ENCODE results near the gene TERF2IP.

The TERF2IP gene, protein sequence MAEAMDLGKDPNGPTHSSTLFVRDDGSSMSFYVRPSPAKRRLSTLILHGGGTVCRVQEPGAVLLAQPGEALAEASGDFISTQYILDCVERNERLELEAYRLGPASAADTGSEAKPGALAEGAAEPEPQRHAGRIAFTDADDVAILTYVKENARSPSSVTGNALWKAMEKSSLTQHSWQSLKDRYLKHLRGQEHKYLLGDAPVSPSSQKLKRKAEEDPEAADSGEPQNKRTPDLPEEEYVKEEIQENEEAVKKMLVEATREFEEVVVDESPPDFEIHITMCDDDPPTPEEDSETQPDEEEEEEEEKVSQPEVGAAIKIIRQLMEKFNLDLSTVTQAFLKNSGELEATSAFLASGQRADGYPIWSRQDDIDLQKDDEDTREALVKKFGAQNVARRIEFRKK

DNA sequence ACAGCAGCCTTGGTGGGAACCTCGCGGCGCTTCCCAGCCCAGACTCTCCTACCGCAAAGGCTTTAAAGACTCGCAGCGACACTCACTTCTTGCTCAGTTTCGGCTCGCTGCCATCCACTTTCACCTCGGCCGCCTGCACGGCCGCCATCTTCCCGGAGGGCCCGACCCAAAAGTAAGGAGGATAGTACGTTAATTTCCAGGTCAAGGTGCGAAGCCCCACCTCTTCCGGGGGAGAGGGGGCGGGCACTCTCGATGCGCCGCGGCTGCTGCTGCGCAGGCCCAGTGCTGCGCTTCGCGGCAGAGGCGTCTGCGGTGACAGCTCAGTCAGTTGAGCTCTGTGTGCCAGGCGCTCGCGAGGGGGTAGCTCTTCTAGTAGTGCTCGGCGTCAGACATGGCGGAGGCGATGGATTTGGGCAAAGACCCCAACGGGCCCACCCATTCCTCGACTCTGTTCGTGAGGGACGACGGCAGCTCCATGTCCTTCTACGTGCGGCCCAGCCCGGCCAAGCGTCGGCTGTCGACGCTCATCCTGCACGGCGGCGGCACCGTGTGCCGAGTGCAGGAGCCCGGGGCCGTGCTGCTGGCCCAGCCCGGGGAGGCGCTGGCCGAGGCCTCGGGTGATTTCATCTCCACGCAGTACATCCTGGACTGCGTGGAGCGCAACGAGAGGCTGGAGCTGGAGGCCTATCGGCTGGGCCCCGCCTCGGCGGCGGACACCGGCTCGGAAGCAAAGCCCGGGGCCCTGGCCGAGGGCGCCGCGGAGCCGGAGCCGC, at the start of gene TERF2IP, which contains the start of gene KARS1:
TERF2IP (plus strand) TSS at position 282 of the 773 bp plus-strand sequence; CDS start at position 392, 110 bp downstream.
KARS1 (minus strand) TSS at position 174 of the 773 bp plus-strand sequence; CDS start at position 148, 26 bp downstream.
- in situ Hi-C loops (cut with HindIII; ENCODE audit: low pct_ligation_motif_present, low pct_unique_long_range_greater_than_20kb, low sequenced_read_pairs): no loop called here
- peak; percentile 96 for DNase-seq

DNA sequence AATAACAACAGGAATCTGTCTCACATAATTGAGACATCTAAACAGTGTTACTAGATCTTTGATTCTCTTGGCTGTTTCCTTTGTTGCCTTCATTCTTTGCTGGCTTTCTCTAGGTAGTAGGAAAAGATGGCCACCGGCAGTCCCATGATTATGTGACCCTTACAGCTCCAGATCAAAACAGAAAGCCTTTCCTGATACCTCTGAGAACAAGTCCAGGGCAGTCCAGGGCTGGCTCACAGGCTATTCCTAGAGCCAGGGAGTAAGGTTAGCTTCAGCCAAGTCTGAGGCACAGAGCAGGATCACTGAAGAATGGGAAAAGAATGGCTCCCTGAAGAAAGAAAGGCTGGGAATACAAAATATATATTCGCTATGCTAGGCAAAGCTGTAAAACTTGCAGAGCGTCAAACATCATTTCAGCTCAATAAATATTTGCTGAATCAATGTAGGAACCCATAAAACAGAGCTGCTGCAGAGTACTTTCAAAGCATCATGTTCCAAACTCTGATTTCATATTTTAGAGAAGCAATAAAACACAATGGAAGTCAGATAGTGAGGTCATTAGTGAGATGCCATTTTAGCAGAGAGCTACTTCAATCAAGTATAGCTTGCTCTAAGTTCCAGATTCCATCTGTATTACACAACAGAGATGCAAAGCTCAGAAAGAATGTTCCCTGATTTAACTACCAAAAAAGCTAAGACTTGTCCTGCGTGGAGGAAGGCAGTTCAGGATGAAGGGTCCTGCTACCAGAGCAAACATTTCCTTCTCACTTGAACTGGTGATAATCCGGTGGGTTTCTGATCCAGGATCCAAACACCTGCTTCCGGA, 47.9 kb upstream of the TERF2IP start:
- in situ Hi-C loops (cut with HindIII; ENCODE audit: low pct_ligation_motif_present, low pct_unique_long_range_greater_than_20kb, low sequenced_read_pairs): no loop called here

DNA sequence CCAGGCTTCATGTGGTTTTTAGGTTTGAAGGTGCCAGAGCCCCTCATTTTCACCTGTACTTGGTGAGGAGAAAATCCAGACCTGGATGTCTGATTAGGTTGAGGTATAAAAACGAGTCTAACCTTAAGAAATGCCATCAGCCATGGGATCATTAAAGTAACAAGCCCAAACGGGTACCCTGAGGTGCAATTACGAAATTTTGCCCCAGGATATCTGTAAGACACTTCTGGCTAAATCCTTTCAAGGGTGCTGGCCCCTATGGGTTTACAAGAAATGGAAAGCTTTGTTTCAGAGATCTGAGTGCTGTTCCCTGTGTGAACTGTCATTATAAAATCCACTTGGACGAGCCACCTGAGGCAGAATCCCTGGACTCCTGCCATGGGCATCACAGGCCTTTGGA, 44.3 kb upstream of the TERF2IP start:
- DNase-seq: no peak
- in situ Hi-C loops (cut with HindIII; ENCODE audit: low pct_ligation_motif_present, low pct_unique_long_range_greater_than_20kb, low sequenced_read_pairs): no loop called here

More for the DNA sequence above, 47.9 kb upstream of the TERF2IP start:
- no peak for DNase-seq

DNA sequence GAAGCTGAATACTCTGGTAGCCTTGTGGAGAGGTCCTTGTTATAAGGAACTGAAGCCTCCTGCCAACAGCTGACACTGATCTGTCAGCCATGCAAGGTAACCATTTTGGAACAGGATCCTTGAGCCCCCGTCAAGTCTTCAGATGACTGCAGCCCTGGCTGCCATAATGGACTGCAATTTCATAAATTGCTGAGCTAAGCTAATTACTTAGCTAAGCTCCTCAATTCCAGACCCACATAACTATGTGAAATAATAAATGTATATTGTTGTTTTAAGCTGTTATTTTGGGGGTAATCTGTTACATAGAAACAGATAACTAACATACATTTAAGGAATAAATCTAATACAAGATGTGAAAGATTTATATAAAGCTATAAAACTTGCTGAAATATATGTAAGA, 41.1 kb upstream of the TERF2IP start:
- no peak for DNase-seq
- in situ Hi-C loops (cut with HindIII; ENCODE audit: low pct_ligation_motif_present, low pct_unique_long_range_greater_than_20kb, low sequenced_read_pairs): no loop called here

DNA sequence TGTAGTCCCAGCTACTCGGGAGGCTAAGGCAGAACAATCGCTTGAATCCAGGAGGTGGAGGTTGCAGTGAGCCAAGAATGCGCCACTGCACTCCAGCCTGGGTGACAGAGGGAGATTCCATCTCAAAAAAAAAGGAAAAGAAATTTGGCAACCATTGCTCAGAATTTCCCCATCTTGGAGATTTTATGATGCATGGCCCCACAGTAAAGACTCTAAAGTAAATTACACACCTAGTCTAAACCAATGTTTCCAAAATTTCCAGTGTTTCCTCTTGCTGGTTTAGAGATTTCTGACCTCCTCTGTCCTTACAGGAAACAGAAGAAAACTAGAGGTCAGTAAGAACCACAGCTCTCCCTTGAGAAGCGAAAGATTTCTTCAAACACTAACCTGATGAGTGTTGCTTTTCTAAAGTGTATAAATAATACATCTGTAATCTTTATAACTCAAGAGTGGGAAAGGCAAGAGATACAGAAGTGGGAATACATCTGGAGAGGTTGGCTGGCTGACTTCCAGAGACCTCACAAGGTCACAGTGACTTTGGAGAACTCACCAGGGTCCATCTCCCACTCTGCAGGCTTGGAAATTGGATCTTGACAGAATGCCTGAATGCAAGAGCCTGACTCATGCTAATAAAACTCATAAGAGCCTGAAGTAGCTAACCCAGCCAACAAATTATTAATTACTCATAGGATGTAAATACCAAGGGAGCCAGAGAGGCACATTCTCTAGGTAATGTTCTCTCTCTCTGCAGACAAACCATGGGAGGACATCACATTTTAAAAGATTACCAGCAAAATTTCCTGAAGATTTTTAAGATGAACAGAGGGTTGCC, 33.3 kb upstream of the TERF2IP start:
- in situ Hi-C loops (cut with HindIII; ENCODE audit: low pct_ligation_motif_present, low pct_unique_long_range_greater_than_20kb, low sequenced_read_pairs): no loop called here
- DNase-seq: peak; percentile 14

DNA sequence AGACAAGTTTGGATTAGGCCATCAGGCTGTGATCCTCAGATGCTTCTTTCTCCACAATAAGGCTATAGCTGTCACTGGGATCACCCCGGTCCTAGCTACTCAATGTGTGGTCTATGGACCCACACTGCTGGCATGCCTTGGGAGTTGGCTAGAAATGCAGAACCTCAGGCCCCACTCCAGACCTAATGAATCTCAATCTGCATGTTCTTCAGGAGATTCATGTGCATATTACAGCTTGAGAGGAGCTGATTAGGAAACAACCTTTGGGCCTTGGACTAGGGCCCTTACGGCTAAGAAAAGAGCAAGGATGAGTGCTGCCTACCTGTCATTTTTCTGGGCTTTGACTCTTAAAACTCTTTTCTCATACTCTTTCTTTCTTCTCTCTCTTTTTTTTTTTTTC, 32.0 kb upstream of the TERF2IP start:
- in situ Hi-C loops (cut with HindIII; ENCODE audit: low pct_ligation_motif_present, low pct_unique_long_range_greater_than_20kb, low sequenced_read_pairs): no loop called here
- no peak for DNase-seq

DNA sequence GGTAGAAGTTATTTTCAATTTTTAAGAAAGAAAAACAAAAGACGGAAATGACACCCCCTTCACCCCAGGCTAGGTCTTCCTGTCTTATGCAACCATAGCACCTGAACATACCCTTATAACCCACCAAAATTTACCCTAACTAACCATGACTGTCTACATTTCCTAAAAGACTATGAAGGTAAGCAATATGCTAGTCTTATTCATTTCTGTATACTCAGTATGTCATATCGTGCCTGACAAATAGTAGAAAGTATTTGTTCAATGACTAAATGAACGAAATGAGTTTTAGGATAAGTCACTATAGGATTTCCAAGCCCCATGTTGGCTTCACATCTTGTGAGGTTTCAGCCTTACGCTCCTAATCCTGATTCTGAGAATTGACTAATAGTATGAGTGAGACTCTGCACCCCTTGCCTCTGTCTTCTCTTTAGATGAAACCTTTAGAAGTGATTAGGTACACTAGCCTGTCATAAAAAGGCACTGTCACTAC, 31.0 kb upstream of the TERF2IP start:
- in situ Hi-C loops (cut with HindIII; ENCODE audit: low pct_ligation_motif_present, low pct_unique_long_range_greater_than_20kb, low sequenced_read_pairs): no loop called here

DNA sequence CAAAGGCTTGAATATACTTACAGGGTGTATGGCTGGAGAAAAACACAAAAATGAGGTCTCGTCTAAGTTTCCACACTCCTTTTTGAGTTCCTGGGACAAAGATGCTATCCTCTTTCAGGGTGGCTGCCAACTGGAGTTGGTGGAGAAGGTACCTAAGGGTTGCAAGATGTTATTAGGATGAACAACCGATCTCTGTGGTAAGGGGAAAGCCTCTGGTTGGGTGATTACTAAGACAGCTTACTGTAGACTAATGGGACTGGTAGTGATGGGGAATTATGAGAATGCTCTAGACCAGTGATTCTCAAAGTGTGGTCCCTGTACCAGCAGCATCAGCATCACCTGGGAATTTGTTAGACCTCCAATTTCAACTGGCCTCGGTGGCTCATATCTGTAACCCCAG, 30.5 kb upstream of the TERF2IP start:
- in situ Hi-C loops (cut with HindIII; ENCODE audit: low pct_ligation_motif_present, low pct_unique_long_range_greater_than_20kb, low sequenced_read_pairs): no loop called here
- no peak for DNase-seq

More for the DNA sequence above, 31.0 kb upstream of the TERF2IP start:
- DNase-seq: no peak

DNA sequence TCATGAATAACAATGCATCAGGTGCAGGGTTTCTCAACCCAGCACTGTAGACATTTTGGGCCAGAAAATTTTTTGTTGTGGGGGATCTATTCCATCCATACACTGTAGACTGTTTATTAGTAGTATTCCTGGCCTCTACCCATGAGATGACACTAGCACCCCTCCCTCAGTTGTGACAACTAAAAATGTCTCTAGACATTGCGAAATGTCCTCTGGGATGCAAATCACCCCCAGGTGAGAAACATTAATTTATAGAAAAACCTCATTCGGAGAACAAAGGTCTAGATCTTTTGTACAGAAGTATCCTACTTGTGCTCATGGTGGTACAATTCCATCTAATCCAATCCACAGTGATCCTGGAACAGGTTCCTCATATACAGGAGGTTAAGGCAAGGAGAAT, 28.8 kb upstream of the TERF2IP start:
- DNase-seq: no peak
- in situ Hi-C loops (cut with HindIII; ENCODE audit: low pct_ligation_motif_present, low pct_unique_long_range_greater_than_20kb, low sequenced_read_pairs): no loop called here

DNA sequence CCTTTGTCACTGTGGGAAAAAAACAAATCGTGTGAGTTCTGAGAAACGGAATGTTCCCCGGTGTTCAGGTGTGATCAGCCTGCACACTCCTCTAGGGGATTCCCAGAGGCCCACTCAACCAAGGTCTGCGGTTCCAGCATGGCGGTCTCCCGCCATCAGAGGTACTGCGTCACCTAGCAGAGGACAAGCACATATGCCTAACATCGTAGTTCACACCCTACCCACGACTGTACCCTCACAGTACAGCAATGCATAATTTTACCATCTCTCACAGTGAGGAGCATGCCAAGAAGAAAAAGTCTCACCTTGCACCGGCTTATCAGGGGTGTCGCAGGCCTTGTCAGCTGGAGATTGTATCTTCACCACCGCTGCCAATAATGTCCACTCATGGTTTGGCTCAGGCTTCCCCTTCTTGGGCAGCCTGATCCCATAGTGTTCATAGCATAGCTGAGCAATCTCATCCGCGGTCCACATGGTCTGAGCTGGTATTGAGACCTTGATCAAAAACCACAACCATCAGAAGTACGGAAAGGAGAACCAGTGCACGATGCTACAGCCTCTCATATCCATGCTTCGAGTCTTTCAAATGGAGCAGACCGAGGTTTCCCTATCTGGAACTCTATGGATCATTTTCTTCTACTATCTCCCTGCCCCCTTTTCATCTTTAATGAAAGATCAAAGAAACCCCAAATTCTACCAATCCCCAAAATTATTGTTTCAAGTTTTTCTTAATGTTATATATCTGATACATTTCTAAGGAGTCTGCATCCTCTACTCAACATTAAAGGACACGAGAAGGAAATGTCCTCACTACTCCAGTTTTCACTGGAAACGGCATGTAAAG, 27.0 kb upstream of the TERF2IP start:
- in situ Hi-C loops (cut with HindIII; ENCODE audit: low pct_ligation_motif_present, low pct_unique_long_range_greater_than_20kb, low sequenced_read_pairs): no loop called here

DNA sequence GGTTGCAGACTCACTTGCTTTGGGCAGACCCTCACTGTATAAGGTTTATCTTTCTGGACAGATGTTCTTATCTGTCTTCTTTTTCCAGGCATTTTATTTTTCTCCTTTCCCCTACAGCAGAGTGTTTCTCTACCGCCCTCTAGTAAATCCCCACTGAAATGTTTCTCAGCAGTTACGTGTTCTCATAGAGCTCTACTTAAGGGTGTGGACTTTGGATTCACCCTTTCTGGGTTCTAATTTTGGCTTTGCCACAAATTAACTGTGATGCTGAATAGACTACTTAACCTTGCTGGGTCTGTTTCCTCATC, 26.4 kb upstream of the TERF2IP start:
- in situ Hi-C loops (cut with HindIII; ENCODE audit: low pct_ligation_motif_present, low pct_unique_long_range_greater_than_20kb, low sequenced_read_pairs): no loop called here

More for the DNA sequence above, 27.0 kb upstream of the TERF2IP start:
- no peak for DNase-seq

DNA sequence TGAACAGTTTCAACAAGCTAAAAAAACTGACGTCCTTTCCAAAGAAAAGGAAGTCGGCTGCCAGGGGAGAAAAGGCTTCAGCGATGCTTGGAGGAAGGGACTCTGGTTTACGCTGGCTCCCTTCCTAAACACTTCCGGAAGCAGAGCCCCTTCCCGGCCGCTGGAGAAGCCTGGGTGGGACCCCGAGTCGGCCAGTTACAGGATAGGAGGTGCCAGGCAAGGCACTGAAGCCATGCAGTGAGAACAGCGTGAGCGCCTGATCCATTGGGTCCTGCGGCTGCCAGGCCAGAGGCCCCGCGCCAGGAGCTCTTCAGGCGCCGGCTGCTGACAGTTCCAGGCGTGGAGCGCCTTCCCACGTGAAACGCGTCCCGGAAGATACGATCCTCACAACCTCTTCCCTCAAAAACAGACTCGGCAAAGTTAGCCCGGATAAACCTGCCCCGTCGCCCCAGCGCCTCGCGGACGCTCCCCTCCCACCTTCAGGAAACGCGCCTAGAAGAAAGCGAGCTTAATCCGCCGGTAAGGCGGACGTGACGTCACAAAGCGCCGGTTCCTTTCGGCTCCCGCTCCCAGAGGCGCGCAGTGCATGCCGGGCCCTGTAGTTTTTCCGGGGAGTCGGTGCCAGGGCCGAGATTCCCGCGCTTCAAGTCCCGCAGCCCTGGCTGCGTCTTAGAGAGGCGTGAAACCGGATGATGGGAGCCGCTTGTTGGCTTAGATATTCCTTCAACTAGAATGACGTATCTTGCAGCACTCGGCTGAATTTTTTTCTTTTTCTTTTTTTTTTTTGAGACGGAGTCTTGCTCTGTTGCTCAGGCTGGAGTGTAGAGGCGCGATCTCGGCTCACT, 24.6 kb upstream of the TERF2IP start, which contains the start of gene ADAT1:
ADAT1 (minus strand) TSS at position 521 of the 845 bp plus-strand sequence. CDS start 2,482 bp downstream, outside the sequence.
- DNase-seq: peak; percentile 100
- in situ Hi-C loops (cut with HindIII; ENCODE audit: low pct_ligation_motif_present, low pct_unique_long_range_greater_than_20kb, low sequenced_read_pairs): no loop called here

More for the DNA sequence above, 26.4 kb upstream of the TERF2IP start:
- peak; percentile 57 for DNase-seq

DNA sequence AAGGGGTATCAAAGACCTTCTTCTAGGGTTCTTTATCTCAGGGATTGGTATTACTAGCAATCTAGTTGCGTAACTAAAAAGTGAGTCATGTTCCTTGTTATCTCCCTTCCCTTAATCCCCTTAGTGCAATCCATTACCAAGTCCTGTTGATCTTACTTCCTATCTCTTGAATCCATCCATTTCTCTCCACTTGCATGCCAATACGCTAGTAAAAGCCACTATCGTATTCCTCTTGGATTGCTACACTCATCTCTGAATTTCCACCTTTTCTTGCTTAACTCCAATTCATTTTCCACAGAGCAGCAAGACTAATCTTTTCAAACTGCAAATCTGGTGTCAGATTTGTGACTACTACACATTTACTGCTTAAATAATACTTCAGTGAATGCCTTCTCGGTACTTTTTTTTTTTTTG, 22.6 kb upstream of the TERF2IP start:
- peak; percentile 14 for DNase-seq
- in situ Hi-C loops (cut with HindIII; ENCODE audit: low pct_ligation_motif_present, low pct_unique_long_range_greater_than_20kb, low sequenced_read_pairs): no loop called here

DNA sequence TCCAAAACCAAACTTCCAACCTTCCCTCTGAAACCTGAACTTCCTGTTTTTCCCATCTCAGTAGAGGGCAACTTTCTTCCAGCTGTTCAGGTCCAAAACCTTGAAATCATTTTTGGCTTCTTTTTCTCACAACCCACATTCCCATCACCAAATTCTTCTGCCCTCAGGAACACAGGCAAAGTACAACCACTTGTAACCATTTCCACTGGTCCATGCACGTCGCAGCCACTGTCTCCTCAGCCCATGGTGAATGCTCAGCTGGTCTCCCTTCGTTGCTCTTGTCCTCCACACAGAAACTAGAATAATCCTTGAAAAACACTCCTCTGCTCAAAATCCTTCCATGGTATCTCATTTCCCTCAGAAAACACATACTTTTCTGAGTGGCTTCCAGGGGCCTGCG, 20.8 kb upstream of the TERF2IP start:
- in situ Hi-C loops (cut with HindIII; ENCODE audit: low pct_ligation_motif_present, low pct_unique_long_range_greater_than_20kb, low sequenced_read_pairs): no loop called here
- no peak for DNase-seq

DNA sequence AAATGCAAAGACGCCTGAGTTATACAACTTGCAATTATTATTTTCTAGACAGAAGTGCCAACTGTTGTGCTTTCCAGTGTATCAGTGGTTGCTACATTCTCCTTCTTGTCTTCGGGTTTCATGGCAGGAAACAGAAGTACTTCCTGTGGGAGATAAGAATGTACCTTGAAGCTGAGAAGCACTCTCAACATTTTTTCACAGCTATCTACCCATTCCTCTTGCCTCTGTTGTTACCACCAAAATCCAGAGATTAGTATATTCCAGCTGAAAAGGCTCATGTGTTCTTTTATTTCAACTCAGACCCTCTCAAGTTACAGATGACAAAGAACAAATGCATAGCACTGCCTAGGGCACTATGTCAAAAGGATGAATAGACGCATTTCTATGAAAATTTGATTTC, 19.7 kb upstream of the TERF2IP start:
- in situ Hi-C loops (cut with HindIII; ENCODE audit: low pct_ligation_motif_present, low pct_unique_long_range_greater_than_20kb, low sequenced_read_pairs): no loop called here

DNA sequence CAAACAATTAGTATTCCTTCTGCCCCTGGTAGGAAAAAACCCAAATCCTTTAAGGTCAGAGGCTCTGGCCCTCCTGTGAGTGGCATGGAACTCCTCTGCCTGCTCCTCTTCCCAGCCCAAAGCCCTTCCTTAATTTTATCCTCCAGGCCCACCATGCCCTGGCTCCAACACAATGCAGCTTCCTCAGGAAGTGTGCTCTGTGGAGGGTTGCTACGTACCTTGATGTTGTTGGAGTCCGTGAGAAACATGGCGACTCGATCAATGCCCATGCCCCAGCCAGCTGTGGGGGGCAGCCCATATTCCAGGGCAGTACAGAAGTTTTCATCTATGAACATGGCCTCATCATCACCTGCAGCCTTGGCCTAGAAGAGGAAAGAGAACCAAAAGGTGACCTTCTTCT, 19.2 kb upstream of the TERF2IP start:
- DNase-seq: no peak
- in situ Hi-C loops (cut with HindIII; ENCODE audit: low pct_ligation_motif_present, low pct_unique_long_range_greater_than_20kb, low sequenced_read_pairs): no loop called here

More for the DNA sequence above, 19.7 kb upstream of the TERF2IP start:
- DNase-seq: no peak
